PC-3 (cell line): Measurements from ENCODE around the gene IGHMBP2. TPM values are rescaled to one million over a fixed set of nuclear protein-coding genes. Genes with fewer than 3 reads are reported as not detected.

Source experiments
- ATAC-seq: fragments of 200-7000 bp; cut with Tn5 transposase; 2 replicates; pipeline ENCODE4 v1.9.1; 2020; ENCODE audit warnings: mild to moderate bottlenecking, moderate library complexity
- BruUV-seq: library from RNA; stranded (reverse); fragments of 400-500 nt; replicated peaks from 2 replicates; lab custom pipeline; 2021; lab: Mats Ljungman, UMichigan
- CTCF ChIA-PET: fragments of 300-600 bp; sonication (Branson Sonifier 250); formaldehyde crosslinking; loops from one replicate; lab custom pipeline; 2022; ENCODE audit warnings: antibody characterized with exemption; lab: Charles Lee
- POLR2A ChIA-PET: fragments of 300-600 bp; sonication (Branson Sonifier 250); formaldehyde crosslinking; loops from one replicate; lab custom pipeline; 2022; ENCODE audit warnings: antibody characterized with exemption; ENCODE audit not compliant: unreplicated experiment; lab: Charles Lee
- DNase-seq: peaks from one replicate; pipeline ENCODE4 v3.0.0-alpha.2; 2015
- H2AFZ ChIP-seq: fragments of 300-600 bp; sonication (generic); 2 replicates; pipeline ENCODE4 v1.6.0; 2016; ENCODE audit warnings: antibody characterized with exemption, low read length
- H3F3A ChIP-seq: fragments of 300-600 bp; sonication (generic); one replicate; pipeline ENCODE4 v1.6.0; 2017; ENCODE audit warnings: antibody characterized with exemption, low read length, control low read depth, mild to moderate bottlenecking; ENCODE audit not compliant: unreplicated experiment
- H3K27ac ChIP-seq: fragments of 300-600 bp; sonication (generic); 2 replicates; pipeline ENCODE4 v1.5.1; 2016; ENCODE audit warnings: mild to moderate bottlenecking, low read length
- H3K27me3 ChIP-seq: fragments of 300-600 bp; sonication (generic); 2 replicates; pipeline ENCODE4 v1.6.1; 2016; ENCODE audit warnings: low read length, mixed read lengths
- H3K36me3 ChIP-seq: fragments of 300-600 bp; sonication (generic); 2 replicates; pipeline ENCODE4 v1.6.1; 2016; ENCODE audit warnings: low read depth, mixed run types, low read length, mixed read lengths
- H3K4me1 ChIP-seq: fragments of 300-600 bp; sonication (generic); 2 replicates; pipeline ENCODE4 v1.5.1; 2016; ENCODE audit warnings: low read length; ENCODE audit not compliant: insufficient read depth
- H3K4me2 ChIP-seq: fragments of 300-600 bp; sonication (generic); 2 replicates; pipeline ENCODE4 v1.6.0; 2016; ENCODE audit warnings: low read length
- H3K4me3 ChIP-seq: fragments of 300-600 bp; sonication (generic); 2 replicates; pipeline ENCODE4 v1.5.1; 2016; ENCODE audit warnings: mild to moderate bottlenecking, low read length, mixed read lengths
- H3K79me2 ChIP-seq: fragments of 300-600 bp; sonication (generic); 2 replicates; pipeline ENCODE4 v1.6.1; 2017; ENCODE audit warnings: low read length, mixed read lengths
- H3K9ac ChIP-seq: fragments of 300-600 bp; sonication (generic); 2 replicates; pipeline ENCODE4 v1.6.0; 2016; ENCODE audit warnings: mild to moderate bottlenecking, low read length
- H3K9me2 ChIP-seq: fragments of 300-600 bp; sonication (generic); replicated peaks from 2 replicates; pipeline ENCODE4 v1.6.1; 2016; ENCODE audit warnings: mixed run types, low read length, mixed read lengths
- H3K9me3 ChIP-seq: fragments of 300-600 bp; sonication (generic); 2 replicates; pipeline ENCODE4 v1.6.1; 2016; ENCODE audit warnings: low read length, mixed read lengths
- H4K20me1 ChIP-seq: fragments of 300-600 bp; sonication (generic); 2 replicates; pipeline ENCODE4 v1.6.1; 2016; ENCODE audit warnings: low read length, mixed read lengths
- CTCF ChIP-seq: fragments of 300-600 bp; sonication (generic); conservative IDR thresholded peaks from 2 replicates; pipeline ENCODE4 v1.5.1; 2017; ENCODE audit warnings: antibody characterized with exemption, low read depth, mild to moderate bottlenecking, low read length
- EZH2 ChIP-seq: fragments of 300-600 bp; sonication (generic); IDR thresholded peaks from one replicate; pipeline ENCODE4 v1.6.1; 2017; ENCODE audit warnings: antibody characterized with exemption, mild to moderate bottlenecking, low read length; ENCODE audit not compliant: unreplicated experiment
- EZH2phosphoT487 ChIP-seq: fragments of 300-600 bp; sonication (generic); IDR thresholded peaks from 2 replicates; pipeline ENCODE4 v1.6.1; 2018; ENCODE audit warnings: mild to moderate bottlenecking, antibody characterized with exemption, low read length, borderline replicate concordance
- intact Hi-C: fragments of 100-400 bp; cut with micrococcal nuclease; formaldehyde crosslinking; loops from 2 replicates; pipeline ENCODE4 v1.9.0; 2023
- total RNA-seq: library from RNA; depleted of rRNA; stranded (reverse); fragments of >200 nt; gene quantifications from 2 replicates; pipeline ENCODE4 v1.2.3, GENCODE V29; 2014

IGHMBP2 gene
- total RNA-seq, 1 experiment from 2014 or later, result 20.5 TPM

- Histone ChIP-seq H3K4me2 (no peak overlapping the region), H3K27me3 (no peaks in the 10 kb centered on the region), H2AFZ (no peak overlapping the region), H3K9me2 (no peaks in the 10 kb centered on the region), H3F3A (no peaks in the 10 kb centered on the region), H3K9ac (no peak overlapping the region), H4K20me1 (no peaks in the 10 kb centered on the region), H3K4me1 (peaks cover 8% of the 10 kb centered on the region; the same call in 1 of the 2 replicates), H3K36me3 (no peaks in the 10 kb centered on the region), H3K79me2 (no peaks in the 10 kb centered on the region), H3K4me3 (no peak overlapping the region), H3K27ac (no peak overlapping the region), H3K9me3 (no peaks in the 10 kb centered on the region)
- TF ChIP-seq EZH2 (no peak), EZH2phosphoT487 (no peak), CTCF (no peak)
- intact Hi-C loops, result no loop called here
- DNase-seq (no peak), ATAC-seq (no peak)
- BruUV-seq, result no TSS peak
- ChIA-PET CTCF (no interaction called here), POLR2A (no interaction called here)
Measured at GRCh38 chr11:68959465-68960293, 56.0 kb downstream of the IGHMBP2 start.

- Histone ChIP-seq H2AFZ (no peak overlapping the region), H3F3A (no peaks in the 10 kb centered on the region), H4K20me1 (no peaks in the 10 kb centered on the region), H3K4me1 (peaks cover 2% of the 10 kb centered on the region; the same call in 1 of the 2 replicates), H3K79me2 (no peaks in the 10 kb centered on the region), H3K9me2 (no peaks in the 10 kb centered on the region), H3K9ac (no peak overlapping the region), H3K4me2 (no peak overlapping the region), H3K4me3 (no peak overlapping the region), H3K27ac (no peak overlapping the region), H3K9me3 (no peaks in the 10 kb centered on the region), H3K27me3 (no peaks in the 10 kb centered on the region), H3K36me3 (no peaks in the 10 kb centered on the region)
- intact Hi-C loops, result no loop called here
- TF ChIP-seq EZH2 (no peak), EZH2phosphoT487 (no peak), CTCF (no peak)
- ATAC-seq (no peak), DNase-seq (no peak)
- no TSS peak for BruUV-seq
- POLR2A ChIA-PET, result no interaction called here
- CTCF ChIA-PET, result no interaction called here
Measured at GRCh38 chr11:68960294-68961071, 56.8 kb downstream of the IGHMBP2 start.
